H1 (cell line): Measurements from ENCODE around the gene PRPF39. TPM values are rescaled to one million over a fixed set of nuclear protein-coding genes. Genes with fewer than 3 reads are reported as not detected.

Experiments
- CTCF ChIA-PET: fragments of 300-600 bp; sonication (Branson Sonifier 250); formaldehyde crosslinking; loops from one replicate; lab custom pipeline; 2021; ENCODE audit not compliant: partially characterized antibody; lab: Charles Lee
- POLR2A ChIA-PET: fragments of 300-600 bp; sonication (Branson Sonifier 250); formaldehyde crosslinking; loops from one replicate; lab custom pipeline; 2021; ENCODE audit warnings: inconsistent platforms; ENCODE audit not compliant: partially characterized antibody; lab: Charles Lee
- DNase-seq, 2 experiments: peaks; one replicate each; pipeline versions ENCODE4 v3.0.0 to v3.0.0-alpha.2; 2010 to 2022; ENCODE audit warnings: low spot score in 2 of 2, low read depth in 1 of 2, mixed read lengths in 1 of 2
- FAIRE-seq: peaks from 2 replicates; lab custom pipeline; 2011; peaks lifted over from hg19 to GRCh38; lab: Jason Lieb, UNC
- H2AFZ ChIP-seq: 2 replicates; pipeline ENCODE4 v1.8.1; 2012; ENCODE audit warnings: low read length, inconsistent platforms
- H2AK5ac ChIP-seq: 2 replicates; pipeline ENCODE4 v1.6.1; 2013; ENCODE audit warnings: low read depth, low read length
- H2BK120ac ChIP-seq: replicated peaks from 2 replicates; pipeline ENCODE3; 2013; ENCODE audit warnings: low read depth, low read length, inconsistent platforms
- H2BK12ac ChIP-seq: 2 replicates; pipeline ENCODE4 v1.6.1; 2013; ENCODE audit warnings: low read depth, low read length
- H2BK15ac ChIP-seq: 2 replicates; pipeline ENCODE4 v1.6.1; 2013; ENCODE audit warnings: low read length
- H2BK20ac ChIP-seq: 2 replicates; pipeline ENCODE4 v1.6.1; 2013; ENCODE audit warnings: low read length
- H2BK5ac ChIP-seq: 2 replicates; pipeline ENCODE4 v1.6.1; 2013; ENCODE audit warnings: low read depth, low read length
- H3K14ac ChIP-seq: 2 replicates; pipeline ENCODE4 v1.6.1; 2013; ENCODE audit warnings: inconsistent platforms; ENCODE audit not compliant: insufficient read length
- H3K18ac ChIP-seq: 2 replicates; pipeline ENCODE4 v1.6.1; 2013; ENCODE audit warnings: low read length; ENCODE audit errors: extremely low read depth
- H3K23ac ChIP-seq: 2 replicates; pipeline ENCODE4 v1.6.1; 2013; ENCODE audit warnings: inconsistent platforms; ENCODE audit not compliant: insufficient read length
- H3K23me2 ChIP-seq: 2 replicates; pipeline ENCODE4 v1.6.1; 2013; ENCODE audit warnings: low read depth, low read length
- H3K27ac ChIP-seq: 2 replicates; pipeline ENCODE4 v1.6.1; 2011; ENCODE audit warnings: low read depth, low read length, inconsistent platforms
- H3K27me3 ChIP-seq, 4 experiments: replicated peaks in 1 of 4; 1 replicate in 1 of 4; 2 replicates in 3 of 4; pipeline versions ENCODE4 v1.6.1 to v1.8.1; 2011 to 2013; ENCODE audit warnings: low read length in 3 of 4, mild to moderate bottlenecking in 3 of 4, inconsistent platforms in 2 of 4, mixed read lengths in 2 of 4, moderate library complexity in 1 of 4; ENCODE audit not compliant: control insufficient read depth in 3 of 4, insufficient read depth in 3 of 4; ENCODE audit errors: extremely low read depth in 1 of 4
- H3K36me3 ChIP-seq, 4 experiments: 2 replicates each; pipeline versions ENCODE4 v1.6.1 to v1.8.1; 2011 to 2013; ENCODE audit warnings: mild to moderate bottlenecking in 4 of 4, low read length in 3 of 4, moderate library complexity in 2 of 4, control low read depth in 1 of 4, inconsistent platforms in 1 of 4; ENCODE audit not compliant: insufficient read depth in 4 of 4, control insufficient read depth in 2 of 4
- H3K4ac ChIP-seq: replicated peaks from 2 replicates; pipeline ENCODE3; 2013; ENCODE audit warnings: low read length, low read depth, mixed read lengths, inconsistent platforms; ENCODE audit not compliant: insufficient read length
- H3K4me1 ChIP-seq, 4 experiments: replicated peaks in 1 of 4; 1 replicate in 1 of 4; 2 replicates in 3 of 4; pipeline versions ENCODE4 v1.6.1 to v1.8.1; 2011 to 2013; ENCODE audit warnings: low read length in 3 of 4, inconsistent platforms in 2 of 4, mixed read lengths in 1 of 4; ENCODE audit not compliant: insufficient read depth in 4 of 4, control insufficient read depth in 3 of 4
- H3K4me2 ChIP-seq, 2 experiments: 2 replicates each; pipeline versions ENCODE4 v1.6.1 to v1.8.1; 2011 to 2013; ENCODE audit warnings: low read depth in 2 of 2, low read length in 2 of 2, control low read depth in 1 of 2, inconsistent platforms in 1 of 2, mild to moderate bottlenecking in 1 of 2; ENCODE audit not compliant: insufficient read depth in 1 of 2
- H3K4me3 ChIP-seq, 4 experiments: fragments of 200-600, 300-600 bp in 1 of 4; sonication (generic), shearing (Covaris generic), sonication (Bioruptor Twin) in 1 of 4; 2 replicates each; pipeline versions ENCODE4 v1.5.1 to v1.8.1; 2011 to 2016; ENCODE audit warnings: low read length in 4 of 4, low read depth in 3 of 4, control low read depth in 2 of 4, inconsistent platforms in 2 of 4, mild to moderate bottlenecking in 2 of 4, mixed read lengths in 1 of 4, moderate library complexity in 1 of 4; ENCODE audit not compliant: insufficient read depth in 2 of 4; ENCODE audit errors: extremely low read depth in 1 of 4
- H3K56ac ChIP-seq: replicated peaks from 2 replicates; pipeline ENCODE3; 2013; ENCODE audit warnings: low read depth, mild to moderate bottlenecking, mixed read lengths, low read length, inconsistent platforms; ENCODE audit not compliant: insufficient read length
- H3K79me1 ChIP-seq: 2 replicates; pipeline ENCODE4 v1.6.1; 2013; ENCODE audit warnings: low read depth, low read length, control low read depth
- H3K79me2 ChIP-seq, 2 experiments: 2 replicates each; pipeline versions ENCODE4 v1.6.1 to v1.8.1; 2012 to 2013; ENCODE audit warnings: low read length in 2 of 2, mild to moderate bottlenecking in 2 of 2, inconsistent platforms in 1 of 2; ENCODE audit not compliant: insufficient read depth in 2 of 2, control insufficient read depth in 1 of 2
- H3K9ac ChIP-seq, 4 experiments: replicated peaks in 1 of 4; 1 replicate in 1 of 4; 2 replicates in 3 of 4; pipeline versions ENCODE4 v1.6.1 to v1.8.1; 2011 to 2013; ENCODE audit warnings: low read depth in 3 of 4, low read length in 3 of 4, control low read depth in 2 of 4, mild to moderate bottlenecking in 2 of 4, moderate library complexity in 2 of 4, inconsistent platforms in 1 of 4; ENCODE audit errors: extremely low read depth in 1 of 4
- H3K9me3 ChIP-seq, 2 experiments: 2 replicates each; pipeline versions ENCODE4 v1.6.1 to v1.8.1; 2012 to 2013; ENCODE audit warnings: mild to moderate bottlenecking in 2 of 2, moderate library complexity in 2 of 2, control low read depth in 1 of 2, inconsistent platforms in 1 of 2, low read depth in 1 of 2, low read length in 1 of 2, mixed read lengths in 1 of 2; ENCODE audit not compliant: insufficient read depth in 2 of 2
- H4K20me1 ChIP-seq, 2 experiments: replicated peaks in 1 of 2; 2 replicates each; pipeline versions ENCODE3 to v1.8.1; 2011 to 2013; ENCODE audit warnings: inconsistent platforms in 2 of 2, low read length in 2 of 2, mild to moderate bottlenecking in 1 of 2; ENCODE audit not compliant: insufficient read depth in 2 of 2, control insufficient read depth in 1 of 2
- H4K5ac ChIP-seq: 2 replicates; pipeline ENCODE4 v1.6.1; 2013; ENCODE audit warnings: low read length, low read depth, mixed read lengths, inconsistent platforms; ENCODE audit not compliant: insufficient read length
- H4K8ac ChIP-seq: 2 replicates; pipeline ENCODE4 v1.8.0; 2013; ENCODE audit warnings: mild to moderate bottlenecking, moderate library complexity, low read length, inconsistent platforms; ENCODE audit not compliant: insufficient read depth; ENCODE audit errors: extremely low read depth
- H4K91ac ChIP-seq: replicated peaks from 2 replicates; pipeline ENCODE3; 2013; ENCODE audit warnings: low read length, mixed read lengths, inconsistent platforms; ENCODE audit not compliant: insufficient read length
- ATF2 ChIP-seq: IDR thresholded peaks from 2 replicates; pipeline ENCODE4 v1.6.1; 2012; ENCODE audit warnings: low read length, inconsistent platforms
- BRCA1 ChIP-seq: IDR thresholded peaks from 2 replicates; pipeline ENCODE4 v1.6.1; 2012; ENCODE audit warnings: low read depth, low read length, improper control_type of control experiment
- CEBPB ChIP-seq: IDR thresholded peaks from 2 replicates; pipeline ENCODE4 v1.6.1; 2012; ENCODE audit warnings: low read depth, low read length
- CHD1 ChIP-seq: IDR thresholded peaks from 2 replicates; pipeline ENCODE4 v1.6.1; 2012; ENCODE audit warnings: low read depth, low read length, improper control_type of control experiment
- EZH2 ChIP-seq: fragments of 200-600 bp; sonication (generic); IDR thresholded peaks from 2 replicates; pipeline ENCODE4 v1.7.1; 2012; ENCODE audit warnings: low read depth, mild to moderate bottlenecking, moderate library complexity, low read length, inconsistent platforms; ENCODE audit not compliant: severe bottlenecking
- GTF2F1 ChIP-seq: IDR thresholded peaks from 2 replicates; pipeline ENCODE4 v1.6.1; 2012; ENCODE audit warnings: low read depth, low read length, improper control_type of control experiment, borderline replicate concordance
- KDM4A ChIP-seq: IDR thresholded peaks from one replicate; pipeline ENCODE4 v1.7.1; 2012; ENCODE audit warnings: low read depth, mild to moderate bottlenecking, moderate library complexity, low read length, inconsistent platforms; ENCODE audit not compliant: severe bottlenecking
- POLR2A ChIP-seq, 2 experiments: IDR thresholded peaks; 1 replicate in 1 of 2; 2 replicates in 1 of 2; pipeline ENCODE4 v1.6.1; 2011; ENCODE audit warnings: low read depth in 2 of 2, low read length in 2 of 2, mild to moderate bottlenecking in 2 of 2; ENCODE audit errors: control extremely low read depth in 1 of 2
- RAD21 ChIP-seq, 2 experiments: IDR thresholded peaks in 1 of 2; conservative IDR thresholded peaks in 1 of 2; 2 replicates each; pipeline ENCODE4 v1.6.1; 2011; ENCODE audit warnings: low read depth in 2 of 2, low read length in 2 of 2, improper control_type of control experiment in 1 of 2, inconsistent platforms in 1 of 2, mild to moderate bottlenecking in 1 of 2, moderate library complexity in 1 of 2
- SAP30 ChIP-seq: fragments of 300-600 bp; sonication (generic); IDR thresholded peaks from 2 replicates; pipeline ENCODE4 v1.7.1; 2012; ENCODE audit warnings: low read length, moderate library complexity, mild to moderate bottlenecking, inconsistent platforms; ENCODE audit not compliant: insufficient read depth, insufficient replicate concordance
- SP1 ChIP-seq: IDR thresholded peaks from 2 replicates; pipeline ENCODE4 v1.6.1; 2011; ENCODE audit warnings: low read depth, low read length
- SUZ12 ChIP-seq: fragments of 200-600 bp; sonication (generic); IDR thresholded peaks from 2 replicates; pipeline ENCODE4 v1.6.1; 2012; ENCODE audit warnings: mild to moderate bottlenecking, inconsistent platforms, low read length, moderate library complexity, mixed read lengths
- TBP ChIP-seq: IDR thresholded peaks from 2 replicates; pipeline ENCODE4 v1.6.1; 2011; ENCODE audit warnings: low read depth, low read length, improper control_type of control experiment
- TEAD4 ChIP-seq: IDR thresholded peaks from 2 replicates; pipeline ENCODE4 v1.6.1; 2012; ENCODE audit warnings: low read depth, low read length, inconsistent platforms, mixed read lengths
- polyA plus RNA-seq, 7 experiments: library from polyadenylated mRNA; depleted of rRNA in 3 of 7; stranded (reverse) in 5 of 7; unstranded in 2 of 7; fragments of >200 nt in 5 of 7; fragments of 200-250 nt in 2 of 7; gene quantifications; 1 replicate in 5 of 7; 2 replicates in 1 of 7; 4 replicates in 1 of 7; pipeline versions ENCODE4 v1.2.1 to v1.2.3, GENCODE V29; 2011 to 2013; ENCODE audit warnings: missing spikeins in 2 of 7, mixed read lengths in 2 of 7
- total RNA-seq: library from RNA; stranded (reverse); fragmentation: NEBNext Ultra II Directional; extraction: Animal tissue kit (Norgen Biotek cat#: 25700); gene quantifications from 2 replicates; pipeline ENCODE4 v1.2.1, GENCODE V29; 2021

PRPF39 gene
- total and polyA plus RNA-seq, 2 of the 8 experiments (the other 6 are each of a cell fraction or from before 2014, with no cell fraction given), result 22.4 to 43.3 TPM

GRCh38 chr14:45057881-45058364 is 26.0 kb upstream of the PRPF39 start:
- H2BK120ac ChIP-seq, result no peak overlapping the region
- no peak overlapping the region for H3K4ac ChIP-seq
- FAIRE-seq (no peak), DNase-seq (no peak)
- H3K23me2 ChIP-seq, result no peaks in the 10 kb centered on the region
- no peak overlapping the region for H3K56ac ChIP-seq
- H3K23ac ChIP-seq, result no peak overlapping the region
- ChIA-PET POLR2A (no interaction called here), CTCF (no interaction called here)
- no peak overlapping the region for H2AK5ac ChIP-seq
- H2BK15ac ChIP-seq, result no peak overlapping the region
- H3K4me3 ChIP-seq, result no peak overlapping the region
- H4K91ac ChIP-seq, result no peak overlapping the region
- no peak overlapping the region for H2BK12ac ChIP-seq
- no peak overlapping the region for H3K4me2 ChIP-seq
- peaks cover 0 to 6% (median 0%) of the 10 kb centered on the region in 4 experiments; a peak in 2 of 8 replicates for H3K36me3 ChIP-seq
- H4K8ac ChIP-seq, result no peak overlapping the region
- H4K20me1 ChIP-seq, result no peaks in the 10 kb centered on the region
- H3K27ac ChIP-seq, result no peak overlapping the region
- no peaks in the 10 kb centered on the region for H3K79me2 ChIP-seq
- no peak overlapping the region for H4K5ac ChIP-seq
- no peak overlapping the region for H2BK20ac ChIP-seq
- H2BK5ac ChIP-seq, result no peak overlapping the region
- H3K18ac ChIP-seq, result no peak overlapping the region
- no peaks in the 10 kb centered on the region for H3K4me1 ChIP-seq
- H3K27me3 ChIP-seq, result no peaks in the 10 kb centered on the region
- no peak overlapping the region for H3K14ac ChIP-seq
- H2AFZ ChIP-seq, result no peak overlapping the region
- H3K79me1 ChIP-seq, result no peaks in the 10 kb centered on the region
- H3K9ac ChIP-seq, result no peak overlapping the region
- no peaks in the 10 kb centered on the region for H3K9me3 ChIP-seq
- TF ChIP-seq SUZ12, result no peak
- TF ChIP-seq TBP, result no peak
- TF ChIP-seq BRCA1, result no peak
- no peak for TF ChIP-seq EZH2
- TF ChIP-seq RAD21 (IDR thresholded peaks at IDR 0.05 in 1 of 2, conservative IDR thresholded peaks at IDR 0.05 in 1 of 2; ENCODE audit: low read depth in 2 of 2, low read length in 2 of 2), result no peak
- no peak for TF ChIP-seq ATF2
- TF ChIP-seq SAP30, result no peak
- TF ChIP-seq SP1, result no peak
- TF ChIP-seq GTF2F1, result no peak
- TF ChIP-seq KDM4A, result no peak
- TF ChIP-seq POLR2A (IDR thresholded peaks at IDR 0.05; ENCODE audit: control extremely low read depth in 1 of 2, low read depth in 2 of 2, low read length in 2 of 2), result no peak
- TF ChIP-seq CHD1, result no peak
- no peak for TF ChIP-seq CEBPB
- TF ChIP-seq TEAD4, result no peak
